Retinal pigment epithelial cell (primary cell): Measurements from ENCODE around the gene PPP1R3A.

Source experiments
- DNase-seq: peaks from one replicate; pipeline ENCODE4 v3.0.0-alpha.2; 2010; ENCODE audit warnings: low read depth
- H3K4me3 ChIP-seq: 2 replicates; pipeline ENCODE4 v1.5.1; 2011; ENCODE audit warnings: mild to moderate bottlenecking, low read length, control low read depth, moderate library complexity
- CTCF ChIP-seq: conservative IDR thresholded peaks from 2 replicates; pipeline ENCODE4 v1.5.1; 2011; ENCODE audit warnings: low read depth, low read length, control low read depth, inconsistent platforms

PPP1R3A gene, protein sequence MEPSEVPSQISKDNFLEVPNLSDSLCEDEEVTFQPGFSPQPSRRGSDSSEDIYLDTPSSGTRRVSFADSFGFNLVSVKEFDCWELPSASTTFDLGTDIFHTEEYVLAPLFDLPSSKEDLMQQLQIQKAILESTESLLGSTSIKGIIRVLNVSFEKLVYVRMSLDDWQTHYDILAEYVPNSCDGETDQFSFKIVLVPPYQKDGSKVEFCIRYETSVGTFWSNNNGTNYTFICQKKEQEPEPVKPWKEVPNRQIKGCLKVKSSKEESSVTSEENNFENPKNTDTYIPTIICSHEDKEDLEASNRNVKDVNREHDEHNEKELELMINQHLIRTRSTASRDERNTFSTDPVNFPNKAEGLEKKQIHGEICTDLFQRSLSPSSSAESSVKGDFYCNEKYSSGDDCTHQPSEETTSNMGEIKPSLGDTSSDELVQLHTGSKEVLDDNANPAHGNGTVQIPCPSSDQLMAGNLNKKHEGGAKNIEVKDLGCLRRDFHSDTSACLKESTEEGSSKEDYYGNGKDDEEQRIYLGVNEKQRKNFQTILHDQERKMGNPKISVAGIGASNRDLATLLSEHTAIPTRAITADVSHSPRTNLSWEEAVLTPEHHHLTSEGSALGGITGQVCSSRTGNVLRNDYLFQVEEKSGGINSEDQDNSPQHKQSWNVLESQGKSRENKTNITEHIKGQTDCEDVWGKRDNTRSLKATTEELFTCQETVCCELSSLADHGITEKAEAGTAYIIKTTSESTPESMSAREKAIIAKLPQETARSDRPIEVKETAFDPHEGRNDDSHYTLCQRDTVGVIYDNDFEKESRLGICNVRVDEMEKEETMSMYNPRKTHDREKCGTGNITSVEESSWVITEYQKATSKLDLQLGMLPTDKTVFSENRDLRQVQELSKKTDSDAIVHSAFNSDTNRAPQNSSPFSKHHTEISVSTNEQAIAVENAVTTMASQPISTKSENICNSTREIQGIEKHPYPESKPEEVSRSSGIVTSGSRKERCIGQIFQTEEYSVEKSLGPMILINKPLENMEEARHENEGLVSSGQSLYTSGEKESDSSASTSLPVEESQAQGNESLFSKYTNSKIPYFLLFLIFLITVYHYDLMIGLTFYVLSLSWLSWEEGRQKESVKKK

GRCh38 chr7:113918946-113919345 lies at the start of gene PPP1R3A:
PPP1R3A (minus strand) TSS chr7:113919009; CDS start chr7:113918996, 13 bp downstream.
- no peak within 1 kb of the TSS for H3K4me3 ChIP-seq
- no peak for DNase-seq
- no peak for TF ChIP-seq CTCF

GRCh38 chr7:113963356-113963755 lies 44.5 kb upstream of the PPP1R3A start:
- H3K4me3 ChIP-seq = no peak overlapping the region
- DNase-seq = no peak
- no peak for TF ChIP-seq CTCF

DNA sequence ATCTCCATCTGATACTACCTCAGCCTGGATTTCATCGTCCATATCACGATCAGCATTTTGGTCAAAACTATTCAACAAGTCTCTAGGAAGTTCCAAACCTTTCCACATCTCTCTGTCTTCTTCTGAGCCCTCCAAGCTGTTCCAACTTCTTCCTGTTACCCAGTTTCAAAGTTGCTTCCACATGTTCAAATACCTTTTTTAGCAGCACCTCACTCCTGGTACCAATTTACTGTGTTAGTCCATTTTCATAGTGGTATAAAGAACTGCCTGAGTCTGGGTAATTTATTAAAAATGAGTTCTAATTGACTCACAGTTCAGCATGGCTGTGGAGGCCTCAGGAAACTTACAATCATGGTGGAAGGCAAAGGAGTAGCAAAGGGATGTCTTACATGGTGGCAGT lies 41.1 kb upstream of the PPP1R3A start:
- DNase-seq = no peak
- no peak for TF ChIP-seq CTCF
- H3K4me3 ChIP-seq = no peak overlapping the region

GRCh38 chr7:113955157-113955556 lies 36.3 kb upstream of the PPP1R3A start:
- H3K4me3 ChIP-seq = no peak overlapping the region
- no peak for TF ChIP-seq CTCF
- no peak for DNase-seq

DNA sequence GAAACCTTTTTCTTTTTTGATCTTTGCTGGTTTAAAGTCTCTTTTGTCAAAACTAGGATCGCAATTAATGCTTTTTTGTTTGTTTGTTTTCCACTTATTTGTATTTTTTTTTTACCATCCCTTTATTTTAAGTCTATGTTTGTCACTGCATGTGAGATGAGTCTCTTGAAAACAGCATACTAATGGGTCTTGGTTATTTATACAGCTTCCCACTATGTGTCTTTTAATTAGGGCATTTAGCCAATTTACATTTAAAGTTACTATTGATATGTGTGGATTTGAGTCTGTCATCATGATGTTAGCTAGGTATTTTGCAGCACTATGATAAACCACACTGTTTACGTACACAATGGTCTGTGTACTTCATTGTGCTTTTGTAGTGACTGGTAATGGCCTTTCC lies 34.7 kb upstream of the PPP1R3A start:
- no peak overlapping the region for H3K4me3 ChIP-seq
- DNase-seq = no peak
- TF ChIP-seq CTCF = no peak

GRCh38 chr7:113945018-113945938 lies 26.5 kb upstream of the PPP1R3A start:
- TF ChIP-seq CTCF = no peak
- peak; percentile 12 for DNase-seq
- H3K4me3 ChIP-seq = no peak overlapping the region
